Measurements from ENCODE around the gene CNBP. TPM values are rescaled to one million over a fixed set of nuclear protein-coding genes. Genes with fewer than 3 reads are reported as not detected.

CNBP gene
- total and polyA plus RNA-seq, 2 of the 13 experiments (the other 11 are each of a cell fraction or from before 2014, with no cell fraction given), result 282 to 354 TPM

GRCh38 chr3:129183569-129184395 lies at the start of gene CNBP (continued):
- TF ChIP-seq RNF219 (CRISPR knock-in tag; IDR thresholded peaks at IDR 0.05) (0 out of 2 replicates have a peak, but pooled peaks have one; percentile 21), DBP (CRISPR knock-in tag; IDR thresholded peaks at IDR 0.05; ENCODE audit: not compliant biosample characterization) (peak; percentile 31), KAT8 (CRISPR knock-in tag; IDR thresholded peaks at IDR 0.05) (peak; percentile 86; the same call in 1 of the 2 replicates), ZNF264 (CRISPR knock-in tag; IDR thresholded peaks at IDR 0.05) (peak; percentile 24; the same call in 1 of the 2 replicates), ARNT (IDR thresholded peaks at IDR 0.05) (no peak), ZNF276 (CRISPR knock-in tag; IDR thresholded peaks at IDR 0.05; ENCODE audit: low read depth) (no peak; the same call in 1 of the 2 replicates), ZNF564 (CRISPR knock-in tag; IDR thresholded peaks at IDR 0.05) (no peak), ZNF766 (CRISPR knock-in tag; IDR thresholded peaks at IDR 0.05; ENCODE audit: borderline replicate concordance) (peak; percentile 48; the same call in 1 of the 2 replicates), KLF9 (CRISPR knock-in tag; IDR thresholded peaks at IDR 0.05; ENCODE audit: low read depth) (peak; percentile 20; the same call in 1 of the 2 replicates), ZNF292 (CRISPR knock-in tag; IDR thresholded peaks at IDR 0.05; ENCODE audit: borderline replicate concordance, low read depth) (no peak), KDM2A (CRISPR knock-in tag; IDR thresholded peaks at IDR 0.05; ENCODE audit: borderline replicate concordance, low read depth) (peak; percentile 86), PPARG (CRISPR knock-in tag; conservative IDR thresholded peaks at IDR 0.05) (no peak; the same call in 1 of the 2 replicates), KDM6A (CRISPR knock-in tag; IDR thresholded peaks at IDR 0.05; ENCODE audit: low read depth) (no peak), ZNF207 (IDR thresholded peaks at IDR 0.05; ENCODE audit: borderline replicate concordance) (no peak), NFIC (IDR thresholded peaks at IDR 0.05; ENCODE audit: low read length) (no peak), ZNF891 (CRISPR knock-in tag; IDR thresholded peaks at IDR 0.05) (peak; percentile 98), AFF4 (CRISPR knock-in tag; IDR thresholded peaks at IDR 0.05) (peak; percentile 28; the same call in 1 of the 2 replicates), HOMEZ (CRISPR knock-in tag; IDR thresholded peaks at IDR 0.05; ENCODE audit: low read depth) (no peak)

Data from HepG2 (cell line).